Left lung (tissue), 10 donors: ENCODE data around the gene ST7. TPM values are rescaled to one million over a fixed set of nuclear protein-coding genes. Genes with fewer than 3 reads are reported as not detected.

Experiments
- ATAC-seq: fragments of 200-7000 bp; cut with Tn5 transposase; one replicate; pipeline ENCODE4 v1.9.1; 2020; ENCODE audit warnings: moderate library complexity
- DNase-seq, 4 donors: peaks; one replicate each; pipeline ENCODE4 v3.0.0-alpha.2; 2013 to 2020
- H3K27ac ChIP-seq, 2 donors: fragments of 200-600 bp; sonication (generic) in 1 of 2; one replicate each; pipeline versions ENCODE4 v1.5.0 to v1.8.0; 2020 to 2021
- H3K27me3 ChIP-seq, 2 donors: fragments of 200-600 bp; sonication (generic) in 1 of 2; one replicate each; pipeline versions ENCODE4 v1.5.0 to v1.8.0; 2020 to 2021
- H3K36me3 ChIP-seq, 2 donors: fragments of 200-600 bp; sonication (generic) in 1 of 2; one replicate each; pipeline versions ENCODE4 v1.5.0 to v1.8.0; 2020 to 2021
- H3K4me1 ChIP-seq, 2 donors: fragments of 200-600 bp; one replicate each; pipeline ENCODE4 v1.8.0; 2021
- H3K4me3 ChIP-seq, 2 donors: fragments of 200-600 bp; sonication (generic) in 1 of 2; one replicate each; pipeline versions ENCODE4 v1.5.0 to v1.8.0; 2020 to 2021; ENCODE audit warnings: mild to moderate bottlenecking in 1 of 2
- H3K9me3 ChIP-seq, 2 donors: fragments of 200-600 bp; sonication (generic) in 1 of 2; one replicate each; pipeline versions ENCODE4 v1.5.0 to v1.8.0; 2020 to 2021
- CTCF ChIP-seq, 2 donors: fragments of 200-600 bp; sonication (generic) in 1 of 2; IDR thresholded peaks; one replicate each; pipeline versions ENCODE4 v1.5.0 to v1.8.0; 2021; ENCODE audit warnings: antibody characterized with exemption in 2 of 2
- intact Hi-C, 2 donors: fragments of 100-400 bp; cut with DNase I; formaldehyde crosslinking; loops; one replicate each; pipeline versions ENCODE4 v1.11.2 to v1.14.2; 2022
- polyA plus RNA-seq, 6 donors: library from polyadenylated mRNA; unstranded; fragments of 120-200 nt; gene quantifications; one replicate each; pipeline ENCODE4 v1.2.1, GENCODE V29; 2013; ENCODE audit not compliant: insufficient read length in 6 of 6
- total RNA-seq, 2 donors: library from RNA; stranded (reverse); fragmentation: NEBNext Ultra II Directional; extraction: Animal tissue kit (Norgen Biotek cat#: 25700); gene quantifications; one replicate each; pipeline ENCODE4 v1.2.1, GENCODE V29; 2021
- donor health status: DM: no; HTN: yes; CAD: no.
- donor health status: DM: no; HTN: no; CAD: no.

The ST7 gene
- total and polyA plus RNA-seq, 8 donors = 36.3 to 60.6 (median 48.4) TPM

GRCh38 chr7:117008886-117009531 is 55.7 kb downstream of the ST7 start:
- Histone ChIP-seq H3K9me3 (no peaks in the 10 kb centered on the region), H3K27me3 (no peaks in the 10 kb centered on the region), H3K4me3 (no peak overlapping the region), H3K36me3 (no peaks in the 10 kb centered on the region), H3K27ac (no peak overlapping the region), H3K4me1 (peaks cover 0 to 30% of the 10 kb centered on the region in 2 donors)
- intact Hi-C loops = no loop called here
- DNase-seq (no peak), ATAC-seq (peak; percentile 52)
- no peak for TF ChIP-seq CTCF (IDR thresholded peaks at IDR 0.05)

GRCh38 chr7:117009705-117010361 is 56.5 kb downstream of the ST7 start:
- no peak overlapping the region for H3K4me3 ChIP-seq
- ATAC-seq (no peak), DNase-seq (no peak)
- TF ChIP-seq CTCF (IDR thresholded peaks at IDR 0.05) = no peak
- H3K9me3 ChIP-seq = no peaks in the 10 kb centered on the region
- no peaks in the 10 kb centered on the region for H3K36me3 ChIP-seq
- intact Hi-C loops = no loop called here
- H3K27ac ChIP-seq = no peak overlapping the region
- peaks cover 3 to 39% of the 10 kb centered on the region in 2 donors for H3K4me1 ChIP-seq
- H3K27me3 ChIP-seq = no peaks in the 10 kb centered on the region

- no peaks in the 10 kb centered on the region for H3K27me3 ChIP-seq
- no peak for ATAC-seq
- H3K36me3 ChIP-seq = no peaks in the 10 kb centered on the region
- H3K27ac ChIP-seq = no peak overlapping the region
- H3K9me3 ChIP-seq = no peaks in the 10 kb centered on the region
- intact Hi-C loops = no loop called here
- TF ChIP-seq CTCF (IDR thresholded peaks at IDR 0.05) = no peak
- H3K4me1 ChIP-seq = peaks cover 7 to 44% of the 10 kb centered on the region in 2 donors
- H3K4me3 ChIP-seq = no peak overlapping the region
- DNase-seq = no peak
These were observed 57.3 kb downstream of the ST7 start for GRCh38 chr7:117010375-117011133.

- no peak for DNase-seq
- no peak for ATAC-seq
- peaks cover 7 to 44% of the 10 kb centered on the region in 2 donors for H3K4me1 ChIP-seq
These were observed 58.3 kb downstream of the ST7 start for GRCh38 chr7:117011419-117012260.

More at GRCh38 chr7:117011419-117012260, 58.3 kb downstream of the ST7 start:
- no peaks in the 10 kb centered on the region for H3K36me3 ChIP-seq
- no peak for TF ChIP-seq CTCF (IDR thresholded peaks at IDR 0.05)
- no peak overlapping the region for H3K27ac ChIP-seq
- no peak overlapping the region for H3K4me3 ChIP-seq
- intact Hi-C loops = no loop called here
- H3K27me3 ChIP-seq = no peaks in the 10 kb centered on the region
- no peaks in the 10 kb centered on the region for H3K9me3 ChIP-seq
